GM10266 (cell line): ENCODE measurements around the gene MTFP1.

Experiments
- DNase-seq: peaks from one replicate; pipeline ENCODE4 v3.0.0; 2012; ENCODE audit errors: extremely low spot score
- CTCF ChIP-seq: IDR thresholded peaks from 2 replicates; pipeline ENCODE4 v1.5.1; 2012; ENCODE audit warnings: mild to moderate bottlenecking, low read depth; ENCODE audit not compliant: control insufficient read depth, insufficient read depth; ENCODE audit errors: missing control alignments

The MTFP1 gene

DNA sequence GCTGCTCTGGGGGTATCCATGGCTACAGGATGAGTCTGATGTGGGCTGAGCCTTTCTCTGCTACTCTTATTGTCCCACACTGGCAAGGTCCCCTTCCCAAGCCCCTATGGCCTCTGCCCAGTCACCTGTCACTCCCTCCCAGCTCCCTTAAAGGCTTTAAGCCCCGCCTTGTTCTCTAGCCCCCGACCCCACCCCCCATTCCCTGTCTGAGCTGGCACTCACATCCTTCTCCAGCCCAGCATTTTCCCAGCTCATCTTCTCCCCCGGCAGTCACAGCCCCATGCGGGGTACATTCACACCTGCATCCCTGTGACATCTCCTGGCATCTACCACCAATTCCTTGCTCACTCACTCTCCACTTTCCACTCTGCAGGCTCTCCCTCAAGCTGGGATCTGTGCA, 4.3 kb downstream of the MTFP1 start:
- DNase-seq: no peak
- TF ChIP-seq CTCF: no peak

DNA sequence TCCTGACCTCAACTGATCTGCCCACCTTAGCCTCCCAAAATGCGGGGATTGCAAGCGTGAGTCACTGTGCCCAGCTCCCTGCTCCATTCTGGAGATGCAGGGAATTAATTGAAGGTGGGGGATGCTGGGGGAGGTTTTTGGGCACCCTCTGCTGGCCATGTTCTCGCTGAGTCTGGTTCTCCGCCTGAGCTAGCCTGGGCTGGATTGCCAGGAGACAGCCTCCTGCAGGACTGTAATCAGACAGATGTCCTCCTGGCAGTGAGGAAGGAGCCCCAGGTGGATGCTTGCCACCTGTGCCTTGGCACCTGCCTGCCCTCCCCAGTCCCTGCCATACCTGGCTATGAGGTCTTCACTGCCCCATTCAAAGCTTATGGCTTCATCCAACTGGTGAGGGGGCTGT, 5.4 kb downstream of the MTFP1 start:
- DNase-seq: no peak
- no peak for TF ChIP-seq CTCF

DNA sequence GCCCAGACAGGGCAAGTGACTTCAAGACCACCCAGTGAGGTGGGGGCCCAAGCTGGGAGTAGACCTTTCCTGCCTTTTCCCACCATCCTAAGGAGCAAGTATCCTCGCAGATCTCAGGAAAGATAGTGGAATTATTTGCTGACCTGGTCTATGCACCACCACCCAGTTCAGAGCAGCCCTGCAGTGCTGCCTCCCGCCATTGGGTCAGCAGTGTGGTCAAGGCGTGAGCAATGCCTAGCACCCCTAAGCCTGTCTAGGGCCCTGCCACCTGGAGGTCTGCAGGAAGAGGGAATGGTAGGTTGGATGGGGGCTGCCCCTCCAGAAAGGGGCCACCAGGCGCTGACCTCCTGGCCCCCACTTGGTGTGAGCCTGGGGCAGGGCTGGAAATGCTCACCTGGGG, 6.5 kb downstream of the MTFP1 start:
- TF ChIP-seq CTCF: no peak
- no peak for DNase-seq

DNA sequence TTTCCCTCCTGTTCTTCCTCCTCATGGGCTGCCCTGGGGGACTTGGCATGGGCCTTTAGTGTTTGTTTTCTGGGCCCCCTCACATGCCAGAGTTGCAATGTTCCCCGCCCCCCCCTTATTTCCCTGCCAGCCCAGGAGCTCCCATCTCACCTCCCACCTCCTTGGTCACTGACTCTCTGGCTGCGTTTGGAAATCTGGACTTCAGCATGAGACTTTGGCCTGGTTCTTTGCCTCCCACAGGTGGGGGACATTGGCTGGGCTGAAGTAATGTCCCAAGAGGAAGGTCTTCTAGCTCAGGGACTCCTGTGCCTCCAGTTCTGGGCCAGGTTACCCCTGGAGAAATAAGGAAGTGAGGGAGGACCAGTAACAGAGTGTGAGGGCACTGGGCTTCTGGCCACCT, 7.0 kb downstream of the MTFP1 start:
- TF ChIP-seq CTCF: no peak
- DNase-seq: no peak

DNA sequence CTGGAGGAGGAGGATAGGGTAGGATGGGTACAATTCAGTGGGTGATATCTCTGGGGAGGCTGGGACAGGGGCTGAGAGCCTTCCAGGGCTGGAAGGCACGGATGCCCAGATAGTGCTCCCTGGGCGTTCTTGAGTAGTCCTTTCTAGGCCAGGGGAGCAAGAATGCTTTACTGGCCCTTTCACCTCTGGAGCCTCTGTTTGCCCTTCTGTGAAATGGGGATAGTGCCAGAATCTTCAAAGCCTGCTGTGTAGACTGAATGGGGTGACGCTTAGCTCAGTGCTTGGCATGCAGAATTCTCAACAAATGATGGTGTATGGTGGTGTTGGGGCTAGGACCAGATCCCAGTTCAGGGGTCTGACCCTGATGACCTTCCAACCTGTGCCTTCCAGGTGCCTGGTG, 7.7 kb downstream of the MTFP1 start:
- TF ChIP-seq CTCF: no peak
- no peak for DNase-seq

GRCh38 chr22:30433773-30434172, 8.2 kb downstream of the MTFP1 start:
- TF ChIP-seq CTCF: no peak
- DNase-seq: no peak

DNA sequence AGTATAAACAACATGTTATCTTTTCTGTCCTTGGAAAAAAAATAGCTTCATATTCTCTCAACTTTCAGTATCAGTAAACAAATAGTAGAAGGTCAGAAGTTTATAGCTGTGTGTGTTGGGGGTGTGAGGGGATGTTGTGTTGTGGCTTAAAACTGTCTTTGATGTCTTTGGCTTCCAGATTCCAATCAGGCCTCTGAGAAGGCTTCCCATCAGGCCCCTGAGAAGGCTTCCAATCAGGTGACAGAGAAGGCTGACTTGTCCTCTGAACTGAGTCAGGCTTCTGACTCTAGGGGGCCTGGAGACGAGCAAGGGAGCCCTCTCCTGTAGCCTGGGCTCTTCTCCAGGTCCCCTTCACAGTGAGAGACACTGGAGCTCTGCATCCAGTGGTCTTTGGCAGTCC, 9.3 kb downstream of the MTFP1 start:
- no peak for TF ChIP-seq CTCF
- DNase-seq: no peak
